Endothelial cell of umbilical vein (primary cell): ENCODE measurements around the gene PIP5K1A.

Experiments
- EZH2 ChIP-seq: IDR thresholded peaks from 2 replicates; pipeline ENCODE4 v1.6.1; 2012; ENCODE audit warnings: borderline replicate concordance, low read depth, mild to moderate bottlenecking, moderate library complexity, low read length, inconsistent platforms; ENCODE audit not compliant: severe bottlenecking
- FOS ChIP-seq: IDR thresholded peaks from 2 replicates; pipeline ENCODE4 v1.6.1; 2011; ENCODE audit warnings: mild to moderate bottlenecking, low read length, moderate library complexity, borderline replicate concordance; ENCODE audit not compliant: insufficient read depth
- GATA2 ChIP-seq: IDR thresholded peaks from 2 replicates; pipeline ENCODE4 v1.7.0; 2011; ENCODE audit warnings: low read depth, mild to moderate bottlenecking, moderate library complexity, mixed read lengths, low read length; ENCODE audit not compliant: insufficient read length, insufficient read depth
- JUN ChIP-seq: IDR thresholded peaks from 2 replicates; pipeline ENCODE4 v1.6.1; 2011; ENCODE audit warnings: borderline replicate concordance, low read depth; ENCODE audit not compliant: insufficient read length, insufficient read depth
- MAX ChIP-seq: IDR thresholded peaks from 2 replicates; pipeline ENCODE4 v1.6.1; 2011; ENCODE audit not compliant: insufficient read depth, insufficient read length
- MYC ChIP-seq: IDR thresholded peaks from one replicate; pipeline ENCODE4 v1.6.1; 2011; ENCODE audit warnings: mild to moderate bottlenecking, low read depth, low read length
- POLR2A ChIP-seq: IDR thresholded peaks from 2 replicates; pipeline ENCODE4 v1.6.1; 2012; ENCODE audit warnings: low read depth, mild to moderate bottlenecking, control low read depth, low read length
- POLR2AphosphoS5 ChIP-seq: IDR thresholded peaks from 2 replicates; pipeline ENCODE4 v1.6.1; 2012; ENCODE audit warnings: low read depth, mild to moderate bottlenecking, control low read depth, low read length, moderate library complexity; ENCODE audit not compliant: insufficient read depth
- TF ChIP-seq, protein P1 (sequence below), 2 donors: IDR thresholded peaks; 1 replicate in 1 of 2; 2 replicates in 1 of 2; pipeline ENCODE4 v1.5.1; 2011; ENCODE audit warnings: low read length in 2 of 2, mild to moderate bottlenecking in 2 of 2, moderate library complexity in 2 of 2, control low read depth in 1 of 2, inconsistent platforms in 1 of 2, low read depth in 1 of 2; ENCODE audit not compliant: insufficient read depth in 1 of 2; ENCODE audit errors: extremely low read depth in 1 of 2

DNA sequence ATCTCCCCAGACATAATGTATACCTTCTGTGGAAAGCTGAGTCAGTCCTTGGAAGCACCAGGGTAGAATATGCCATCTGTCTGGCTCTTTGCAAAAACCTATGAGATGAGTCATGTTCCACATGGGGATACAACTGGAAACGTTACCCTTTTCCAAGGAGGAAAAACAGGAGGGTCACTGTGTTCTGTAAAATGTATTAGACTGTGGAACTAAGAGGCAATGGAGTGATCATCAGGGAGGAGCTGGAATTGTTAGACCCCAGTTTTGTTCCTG lies 40.1 kb downstream of the PIP5K1A start:
- TF ChIP-seq, protein P1, sequence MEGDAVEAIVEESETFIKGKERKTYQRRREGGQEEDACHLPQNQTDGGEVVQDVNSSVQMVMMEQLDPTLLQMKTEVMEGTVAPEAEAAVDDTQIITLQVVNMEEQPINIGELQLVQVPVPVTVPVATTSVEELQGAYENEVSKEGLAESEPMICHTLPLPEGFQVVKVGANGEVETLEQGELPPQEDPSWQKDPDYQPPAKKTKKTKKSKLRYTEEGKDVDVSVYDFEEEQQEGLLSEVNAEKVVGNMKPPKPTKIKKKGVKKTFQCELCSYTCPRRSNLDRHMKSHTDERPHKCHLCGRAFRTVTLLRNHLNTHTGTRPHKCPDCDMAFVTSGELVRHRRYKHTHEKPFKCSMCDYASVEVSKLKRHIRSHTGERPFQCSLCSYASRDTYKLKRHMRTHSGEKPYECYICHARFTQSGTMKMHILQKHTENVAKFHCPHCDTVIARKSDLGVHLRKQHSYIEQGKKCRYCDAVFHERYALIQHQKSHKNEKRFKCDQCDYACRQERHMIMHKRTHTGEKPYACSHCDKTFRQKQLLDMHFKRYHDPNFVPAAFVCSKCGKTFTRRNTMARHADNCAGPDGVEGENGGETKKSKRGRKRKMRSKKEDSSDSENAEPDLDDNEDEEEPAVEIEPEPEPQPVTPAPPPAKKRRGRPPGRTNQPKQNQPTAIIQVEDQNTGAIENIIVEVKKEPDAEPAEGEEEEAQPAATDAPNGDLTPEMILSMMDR (IDR thresholded peaks at IDR 0.05; ENCODE audit: extremely low read depth in 1 of 2, insufficient read depth in 1 of 2, low read depth in 1 of 2, low read length in 2 of 2) = no peak
- TF ChIP-seq POLR2AphosphoS5 = no peak
- no peak for TF ChIP-seq MAX
- TF ChIP-seq EZH2 = no peak
- TF ChIP-seq POLR2A = no peak
- TF ChIP-seq GATA2 = no peak
- TF ChIP-seq JUN = no peak
- TF ChIP-seq MYC = no peak
- TF ChIP-seq FOS = peak; percentile 51
